GM18909 (cell line): ENCODE measurements around the gene PTPRD.

Experiments used
- ATAC-seq: cut with Tn5 transposase; IDR thresholded peaks from one replicate; pipeline ENCODE4 v1.9.1; 2021; ENCODE audit warnings: mild to moderate bottlenecking; ENCODE audit not compliant: unreplicated experiment, poor library complexity

Gene PTPRD

DNA sequence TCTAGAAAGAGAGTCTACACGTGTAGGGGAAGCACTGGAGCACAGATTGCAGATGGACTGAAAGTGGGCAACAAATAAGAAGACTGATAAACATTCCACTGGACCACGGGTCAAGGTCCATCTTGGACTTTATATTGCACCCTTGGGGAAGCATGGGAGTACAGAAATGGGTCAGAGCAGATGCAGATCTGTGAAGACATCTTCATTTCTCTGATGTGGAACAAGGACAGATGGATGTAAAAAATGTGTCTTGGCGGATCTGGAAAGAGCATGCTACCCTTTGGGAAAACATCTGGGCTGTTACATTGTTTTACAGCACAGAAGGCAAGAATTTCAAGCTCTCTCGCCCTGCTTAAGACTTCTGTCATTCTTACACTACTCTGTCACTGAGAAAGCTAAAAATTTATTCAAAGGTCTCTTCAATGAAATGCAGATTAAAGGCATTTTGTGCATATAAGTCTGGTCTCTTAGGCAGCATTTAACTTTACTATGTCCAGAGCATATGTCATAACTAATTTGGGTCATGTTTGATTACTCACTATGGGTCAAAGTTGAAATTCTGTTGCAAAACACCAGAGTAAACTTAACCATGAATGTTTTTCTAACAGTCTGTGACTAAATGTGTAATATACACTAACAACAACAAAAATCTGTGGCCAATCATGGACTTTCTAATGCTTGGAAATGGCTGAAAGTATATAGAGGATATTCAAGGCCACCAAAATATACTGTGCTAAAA is 2056.9 kb downstream of the PTPRD start:
- no peak for ATAC-seq

DNA sequence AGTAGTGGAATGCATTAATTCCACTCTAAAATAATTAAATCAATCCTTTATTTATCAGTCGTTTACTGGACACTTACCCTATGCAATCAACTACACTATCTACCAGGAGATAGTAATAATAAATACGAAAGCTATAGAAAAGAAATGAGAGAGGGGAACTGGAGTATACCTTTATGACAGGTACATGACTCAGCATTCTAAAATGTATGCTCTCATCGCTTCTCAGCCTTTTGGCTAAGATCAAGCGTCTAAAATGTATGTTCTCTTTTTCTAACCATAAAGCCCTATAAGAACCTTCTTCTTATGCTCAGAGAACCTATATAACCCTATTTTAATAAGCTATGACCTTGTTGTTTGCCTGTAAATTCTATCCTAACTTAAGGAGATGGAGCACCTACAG is 2059.4 kb downstream of the PTPRD start:
- no peak for ATAC-seq

DNA sequence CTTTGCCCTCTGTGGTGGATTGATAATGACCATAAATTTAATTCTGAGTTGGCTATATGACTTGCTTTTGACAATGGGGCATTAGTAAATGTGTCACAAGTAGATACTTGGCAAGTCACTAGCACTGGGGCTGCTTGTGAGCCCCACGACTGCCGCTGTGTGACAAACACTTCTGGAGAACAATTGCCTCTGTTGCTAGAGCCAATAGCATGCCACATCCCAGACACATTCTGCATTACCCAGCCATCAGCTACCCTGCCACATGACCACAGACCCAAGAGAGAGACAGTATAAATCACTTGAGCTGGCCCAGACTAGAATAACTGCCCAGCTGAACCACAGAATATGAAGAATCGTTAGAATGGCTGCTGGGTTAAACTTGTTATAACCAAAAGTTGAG is 2060.1 kb downstream of the PTPRD start:
- ATAC-seq = no peak

DNA sequence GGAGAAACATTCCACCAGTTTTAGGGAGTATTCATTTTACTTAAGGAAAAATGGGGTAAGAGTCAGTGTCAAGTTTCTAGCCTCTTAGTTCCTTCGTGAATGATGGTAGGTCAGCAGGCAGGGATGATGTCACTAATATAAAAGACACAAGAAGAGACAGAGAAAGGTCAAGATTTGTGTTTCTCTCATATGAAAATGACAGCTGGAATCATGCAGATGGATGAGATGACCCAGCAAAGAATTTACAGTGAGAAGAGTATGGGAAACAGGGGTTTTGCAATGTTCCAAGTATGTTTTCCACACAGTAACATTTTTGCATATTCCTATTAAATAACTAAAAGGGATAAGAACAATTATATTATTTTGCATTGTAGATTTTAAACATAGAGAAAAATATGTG is 2063.6 kb downstream of the PTPRD start:
- ATAC-seq = no peak

DNA sequence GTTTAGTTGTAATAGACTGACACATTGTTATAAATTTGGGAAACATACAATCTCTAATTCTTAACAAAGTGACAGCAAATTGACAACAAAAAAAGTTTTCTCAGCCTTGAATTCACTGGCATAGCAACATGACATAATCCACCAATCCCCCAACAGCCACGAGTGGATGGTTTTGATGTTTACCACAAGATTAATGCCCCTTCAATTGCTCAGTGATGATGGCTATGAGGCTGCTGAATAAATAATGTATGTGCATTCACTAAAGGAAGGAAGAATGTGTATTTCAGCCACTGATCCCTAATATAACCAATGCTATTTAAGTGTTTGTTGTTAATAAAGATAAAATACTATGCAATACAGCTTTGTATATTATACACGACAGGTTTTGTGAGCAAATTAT is 2069.6 kb downstream of the PTPRD start:
- ATAC-seq = no peak

DNA sequence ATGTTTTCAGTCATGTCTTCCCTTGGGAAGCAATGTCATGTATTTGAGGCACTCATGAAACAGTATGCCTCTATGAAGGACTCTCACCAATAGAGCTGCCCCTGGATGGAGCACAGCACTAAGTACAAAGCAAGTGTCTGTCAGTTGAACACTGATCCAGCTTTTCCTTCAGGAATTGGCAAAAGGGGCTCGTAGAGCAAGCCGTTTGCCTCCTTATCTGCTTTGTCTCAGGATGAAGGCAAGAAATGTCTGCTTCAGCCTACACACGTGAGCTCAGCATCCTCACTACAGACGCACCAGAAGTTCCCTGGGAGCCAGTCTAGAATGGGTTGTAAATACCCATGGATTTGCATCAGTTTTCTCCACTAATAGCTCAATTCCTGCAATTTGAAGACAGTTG is 2070.3 kb downstream of the PTPRD start:
- no peak for ATAC-seq

DNA sequence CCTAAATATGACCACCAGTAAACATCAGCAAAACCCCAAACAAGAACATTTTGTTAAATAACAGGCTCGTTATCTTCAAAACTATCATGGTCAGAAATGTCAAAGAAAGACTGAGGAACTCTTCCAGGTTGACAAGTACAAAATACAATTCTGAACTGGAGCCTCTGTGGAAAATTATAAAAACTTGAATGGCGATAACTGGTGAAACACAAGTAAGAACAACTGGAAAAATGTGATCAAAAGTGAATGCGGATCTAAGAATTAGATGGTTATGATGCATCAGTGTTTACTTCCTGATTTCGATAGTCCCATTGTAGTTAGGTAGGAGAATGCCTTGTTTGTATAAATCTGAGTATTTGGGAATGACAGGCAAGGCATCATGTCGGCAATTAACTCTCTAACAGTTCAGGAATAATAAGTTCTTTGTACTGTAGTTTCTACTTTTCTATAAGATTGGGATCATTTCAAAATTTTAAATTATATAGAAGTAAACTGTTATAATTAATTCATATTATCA is 2073.1 kb downstream of the PTPRD start:
- no peak for ATAC-seq

DNA sequence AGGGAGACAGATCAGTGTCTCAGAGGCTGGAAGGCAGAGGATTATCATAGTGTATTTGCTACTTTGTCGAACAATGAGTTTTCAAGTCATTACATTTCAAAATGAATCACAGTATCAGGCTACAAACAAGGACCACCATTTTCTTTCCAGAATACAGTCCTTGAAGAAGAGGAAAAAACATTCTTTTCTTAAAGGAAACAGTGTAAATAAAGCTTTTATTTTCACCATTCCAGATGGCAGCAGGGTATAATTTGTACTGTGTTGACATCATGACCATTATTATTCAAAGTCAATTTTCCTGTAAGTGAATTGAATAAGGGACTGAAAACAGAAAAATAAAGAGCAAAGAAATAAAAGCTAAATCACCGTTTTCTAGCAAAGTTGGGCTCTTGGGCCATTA is 2076.0 kb downstream of the PTPRD start:
- no peak for ATAC-seq

DNA sequence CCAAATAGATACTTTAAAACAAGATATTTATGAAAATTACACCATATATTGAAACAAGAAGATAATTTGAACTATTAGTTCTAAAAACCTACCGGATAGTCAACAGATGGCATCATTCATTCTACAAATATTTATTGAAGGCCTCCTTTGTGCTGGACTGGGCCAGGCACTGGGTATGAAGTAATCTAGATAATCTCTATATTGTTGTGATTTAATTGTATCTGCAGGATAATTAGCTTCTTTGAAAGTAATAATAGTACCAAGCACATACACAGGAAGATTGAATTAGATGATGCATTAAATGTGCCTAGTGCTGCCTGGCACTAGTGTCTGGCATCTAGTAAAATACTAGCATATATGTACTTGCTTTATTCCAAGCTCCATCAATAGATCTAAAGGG is 2078.0 kb downstream of the PTPRD start:
- ATAC-seq = no peak

DNA sequence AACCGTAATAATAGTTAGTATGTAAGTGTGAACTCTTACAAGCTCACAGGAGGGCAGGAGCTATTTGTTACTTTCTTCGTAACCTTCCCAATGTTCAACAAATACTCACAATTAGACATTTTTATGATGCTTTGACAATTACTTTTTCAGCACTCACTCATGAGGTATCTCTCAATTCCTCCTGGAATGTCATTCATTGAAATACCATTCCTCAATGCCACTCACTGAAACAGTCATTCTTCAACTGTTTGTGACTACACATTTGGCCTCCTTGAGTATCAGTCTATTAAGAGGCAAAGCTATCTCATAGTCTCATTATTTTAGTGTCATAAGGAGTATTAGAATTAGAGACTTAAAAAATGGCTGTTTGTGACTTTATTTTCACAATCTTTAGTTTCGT is 2079.1 kb downstream of the PTPRD start:
- no peak for ATAC-seq

DNA sequence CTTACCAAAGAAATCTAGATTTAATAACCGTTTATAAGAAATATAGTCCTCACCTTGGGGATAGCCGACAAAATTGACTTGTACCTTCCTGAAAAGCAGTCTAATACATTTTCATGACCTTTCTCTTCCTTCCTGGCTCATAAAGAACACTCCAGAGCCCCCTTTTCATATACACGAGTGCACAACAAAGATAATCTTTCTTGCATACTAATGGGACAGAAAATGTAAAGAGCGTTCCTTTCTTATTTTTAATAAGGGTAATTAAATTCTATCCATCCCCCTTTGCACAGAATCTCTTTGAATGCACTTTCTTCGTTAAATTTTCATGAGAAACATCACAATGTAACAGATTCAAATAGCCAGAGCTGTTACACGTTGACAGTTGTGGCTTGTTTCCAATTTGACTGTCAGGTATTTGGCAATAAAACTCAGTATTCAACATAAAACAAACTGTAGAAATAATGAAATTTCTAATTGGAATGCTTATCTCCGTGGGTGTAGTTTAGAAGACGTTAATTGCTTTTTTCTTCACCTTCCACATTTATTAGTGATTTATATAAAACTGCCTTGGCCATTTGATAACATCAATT is 2080.9 kb downstream of the PTPRD start:
- no peak for ATAC-seq

DNA sequence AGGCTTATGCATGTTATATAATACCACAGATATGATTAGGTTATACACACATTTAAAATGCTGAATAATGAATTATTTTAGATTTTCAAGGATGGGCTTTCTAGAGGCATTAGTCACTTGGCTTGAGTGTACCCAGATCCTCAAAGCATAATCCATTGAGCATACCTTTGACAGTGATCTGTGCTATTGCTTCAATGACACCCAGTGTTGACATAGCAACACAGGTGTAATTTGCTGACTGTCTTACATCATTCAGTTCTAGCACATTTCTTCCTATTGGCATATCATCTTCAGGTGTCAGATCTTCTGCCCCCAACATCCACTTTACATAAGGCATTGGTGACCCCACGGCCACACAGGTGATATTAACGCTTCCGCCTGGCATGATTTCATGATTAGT is 2091.7 kb downstream of the PTPRD start:
- no peak for ATAC-seq

DNA sequence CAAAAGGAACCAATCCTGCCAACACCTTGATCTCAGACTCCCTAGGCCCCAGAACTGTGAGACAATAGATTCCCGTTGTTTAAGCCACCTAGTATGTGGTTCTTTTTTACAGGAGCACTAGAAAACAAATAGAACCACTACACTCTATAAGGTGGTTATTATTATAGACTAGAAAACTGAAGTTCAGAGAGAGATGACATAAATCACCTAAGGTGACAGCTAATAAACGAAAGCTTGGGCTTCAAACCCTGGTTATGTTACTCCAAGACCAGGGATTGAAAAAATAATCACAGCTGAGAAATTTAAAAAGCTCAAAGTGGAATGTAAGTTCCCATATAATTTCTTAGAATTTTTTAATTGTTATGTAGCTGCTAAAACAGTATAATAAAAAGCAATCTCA is 2097.1 kb downstream of the PTPRD start:
- no peak for ATAC-seq

DNA sequence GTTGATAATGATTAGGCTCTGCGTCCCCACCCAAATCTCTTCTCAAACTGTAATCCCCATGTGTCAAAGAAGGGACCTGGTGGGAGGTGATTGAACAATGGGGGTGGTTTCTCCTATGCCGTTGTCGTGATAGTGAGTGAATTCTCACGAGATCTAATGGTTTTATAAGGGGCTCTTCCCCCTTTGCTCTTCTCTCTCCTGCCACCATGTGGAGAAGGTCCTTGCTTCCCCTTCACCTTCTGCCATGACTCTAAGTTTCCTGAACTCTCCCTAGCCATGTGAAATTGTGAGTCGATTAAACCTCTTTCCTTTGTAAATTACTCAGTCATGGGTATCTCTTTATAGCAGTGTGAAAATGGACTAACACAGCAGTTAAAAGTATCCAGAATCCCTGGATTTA is 2098.0 kb downstream of the PTPRD start:
- no peak for ATAC-seq

DNA sequence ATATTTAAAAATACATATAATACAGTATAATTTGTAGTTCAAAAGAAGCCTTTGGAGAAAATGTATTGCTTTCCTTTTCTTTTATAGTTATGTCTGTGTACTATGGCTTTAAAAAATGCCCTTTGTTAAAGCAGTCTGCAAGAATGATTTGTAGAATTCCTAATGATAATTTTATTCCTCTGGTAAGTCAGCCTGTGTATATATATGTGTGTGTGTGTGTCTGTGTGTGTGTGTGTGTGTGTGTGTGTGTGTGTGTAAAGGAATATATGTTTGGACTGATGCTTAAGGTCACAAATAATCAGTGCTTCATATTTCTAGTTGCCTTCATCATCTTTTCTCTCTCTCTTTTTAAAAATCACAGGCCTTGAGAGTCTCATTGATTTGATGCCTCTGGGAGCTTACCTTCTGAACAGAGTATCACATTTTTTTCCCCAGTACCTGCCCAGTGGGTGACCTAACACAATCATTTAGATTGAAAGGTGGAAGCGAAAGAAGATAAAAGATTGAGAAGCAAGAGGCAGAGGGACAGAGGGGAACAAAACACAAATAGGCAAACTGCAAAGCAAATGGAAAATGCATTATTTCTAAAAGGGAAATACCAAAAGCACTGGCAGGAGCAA is 2104.0 kb downstream of the PTPRD start:
- no peak for ATAC-seq

DNA sequence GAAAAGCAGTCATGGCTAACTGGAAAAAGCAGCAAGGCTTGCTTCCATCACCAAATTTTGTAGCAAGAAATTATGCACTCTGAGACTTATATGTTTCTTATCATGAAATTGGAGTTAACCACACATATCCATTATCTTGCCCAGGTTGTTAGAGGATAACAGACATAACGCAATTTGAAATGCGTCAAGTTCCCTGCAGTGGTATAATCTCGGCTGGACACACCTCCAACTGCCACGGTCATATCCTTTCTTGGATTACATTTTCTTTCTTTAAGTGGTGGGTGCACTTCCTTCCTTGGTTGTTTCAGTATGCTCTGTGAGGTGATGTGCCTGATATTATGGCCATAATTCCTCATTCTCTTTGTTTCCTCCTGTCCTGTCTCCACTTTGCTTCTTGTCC is 2118.2 kb downstream of the PTPRD start:
- ATAC-seq = no peak

DNA sequence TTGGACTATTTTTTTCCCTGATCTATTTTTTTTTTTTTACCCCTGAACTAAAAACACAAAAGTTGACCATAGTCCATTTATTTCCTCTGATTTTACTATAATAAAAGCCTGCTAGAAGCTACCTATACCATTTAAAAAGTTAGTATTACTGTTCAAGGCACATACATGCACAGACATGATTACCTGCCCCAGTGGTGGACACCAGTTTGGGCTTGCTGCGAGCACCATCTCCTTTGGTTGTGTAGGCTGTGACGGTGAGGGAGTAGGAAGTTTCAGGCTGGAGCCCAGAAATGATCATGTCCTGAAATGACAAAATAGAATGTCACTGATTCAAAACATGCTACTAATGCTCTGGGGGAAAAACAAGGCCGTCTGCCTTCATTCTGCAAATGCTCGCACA is 2120.1 kb downstream of the PTPRD start:
- no peak for ATAC-seq

DNA sequence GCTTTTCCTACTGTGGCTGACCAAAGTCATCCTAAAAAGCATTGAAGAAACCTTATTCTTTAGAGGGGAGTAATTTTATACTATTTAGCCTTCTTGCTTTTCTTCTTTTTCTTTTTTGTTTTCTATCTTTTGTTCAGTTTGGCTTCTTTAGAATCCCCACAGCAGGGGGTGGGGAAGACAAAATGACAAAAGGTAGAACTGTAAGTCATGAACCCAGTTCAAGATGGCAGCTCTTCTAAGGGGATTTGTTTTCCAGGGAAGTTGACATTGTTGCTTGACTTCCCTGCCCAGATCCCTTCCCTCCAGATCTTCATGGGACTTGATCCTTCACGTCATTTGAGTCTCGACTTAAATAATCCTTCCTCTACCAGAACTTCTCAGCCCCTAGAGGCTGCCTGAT is 2120.8 kb downstream of the PTPRD start:
- no peak for ATAC-seq

DNA sequence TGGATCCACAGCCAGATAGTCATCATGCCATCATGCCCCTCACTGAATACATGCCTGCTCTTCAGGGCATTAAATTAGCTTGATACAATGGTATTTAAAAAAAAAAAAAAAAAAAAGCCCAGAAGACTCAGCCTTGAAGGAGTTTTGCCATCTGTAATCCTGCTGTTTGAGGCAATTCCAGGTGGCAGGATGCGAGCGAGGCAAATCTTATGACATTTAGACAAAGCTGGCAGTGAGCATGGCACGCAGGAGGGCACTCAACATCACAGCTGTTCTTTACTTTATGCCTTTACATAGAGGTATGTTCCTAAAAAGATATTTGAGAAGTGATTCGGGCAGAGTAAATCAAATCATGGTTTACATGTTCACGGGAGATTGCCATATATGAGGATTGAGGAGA is 2121.2 kb downstream of the PTPRD start:
- ATAC-seq = no peak

DNA sequence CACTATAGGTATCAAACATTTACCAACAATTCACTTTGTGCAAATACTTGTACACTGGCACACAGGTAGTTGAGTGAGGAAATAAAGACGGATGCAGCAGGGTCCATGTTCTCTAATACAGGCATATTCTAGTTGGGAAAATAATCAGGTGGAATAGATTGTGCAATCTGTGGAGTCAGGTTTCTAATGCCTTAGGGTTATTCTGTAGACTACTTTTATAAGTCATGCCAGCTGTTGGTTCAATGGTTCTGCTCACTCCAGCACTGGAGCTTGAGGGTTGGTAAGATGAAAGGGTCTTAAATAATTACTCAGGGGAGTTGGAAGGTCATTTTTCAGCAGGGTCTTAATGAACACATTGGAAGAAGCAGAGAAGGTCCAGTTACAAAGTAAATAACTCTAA is 2123.0 kb downstream of the PTPRD start:
- ATAC-seq = no peak

DNA sequence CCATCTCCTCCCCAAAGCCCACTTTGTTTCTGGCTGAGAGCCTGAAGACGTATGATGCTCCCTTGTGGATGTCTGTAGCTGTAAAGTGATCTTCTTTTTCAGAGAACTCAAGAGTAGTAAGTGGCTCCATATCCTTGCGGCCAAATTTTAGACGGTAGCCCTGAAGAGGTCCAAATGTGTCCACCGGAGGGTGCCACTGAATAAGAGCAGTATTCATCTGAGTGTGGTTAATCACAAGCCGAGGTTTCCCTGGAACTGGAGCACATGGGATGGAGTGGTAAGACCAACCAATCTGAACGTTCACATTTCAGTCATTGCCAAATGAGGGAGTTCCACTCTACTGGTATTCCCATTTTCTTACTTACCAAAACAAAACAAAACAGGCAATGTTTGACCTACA is 2126.7 kb downstream of the PTPRD start:
- no peak for ATAC-seq
